SK-N-SH (cell line): ENCODE measurements around the gene CLEC12A. TPM values are rescaled to one million over a fixed set of nuclear protein-coding genes. Genes with fewer than 3 reads are reported as not detected.

ENCODE experiments used
- CTCF ChIA-PET: fragments of 300-600, 350-600 bp; formaldehyde crosslinking; extraction: SDS; loops from one replicate; lab custom pipeline; 2021; lab: Yijun Ruan, JAX
- POLR2A ChIA-PET: fragments of 350-600 bp; sonication (Branson Sonifier 250); formaldehyde crosslinking; extraction: SDS; loops from one replicate; lab custom pipeline; 2020; ENCODE audit warnings: antibody characterized with exemption, inconsistent platforms; lab: Yijun Ruan, JAX
- DNase-seq: peaks from one replicate; pipeline ENCODE4 v3.0.0; 2012
- H2AFZ ChIP-seq: fragments of 200-600 bp; sonication (generic); 2 replicates; pipeline ENCODE4 v1.8.1; 2016; ENCODE audit warnings: antibody characterized with exemption, mild to moderate bottlenecking, low read depth
- H3F3A ChIP-seq: fragments of 200-600 bp; sonication (generic); replicated peaks from 2 replicates; pipeline ENCODE3; 2016; ENCODE audit warnings: antibody characterized with exemption, mild to moderate bottlenecking; ENCODE audit not compliant: insufficient read depth
- H3K27ac ChIP-seq, 2 experiments: fragments of 200-500 bp in 1 of 2; fragments of 200-600 bp in 1 of 2; sonication (Bioruptor generic) in 1 of 2; sonication (generic), shearing (Covaris generic) in 1 of 2; 2 replicates each; pipeline versions ENCODE4 v1.5.1 to v1.6.1; 2014 to 2016; ENCODE audit warnings: low read depth in 2 of 2, inconsistent platforms in 1 of 2, low read length in 1 of 2, mild to moderate bottlenecking in 1 of 2, mixed read lengths in 1 of 2
- H3K27me3 ChIP-seq: fragments of 200-600 bp; sonication (generic), shearing (Covaris generic); 2 replicates; pipeline ENCODE4 v1.6.1; 2016; ENCODE audit warnings: mixed run types; ENCODE audit not compliant: insufficient read depth
- H3K36me3 ChIP-seq, 2 experiments: fragments of 200-500 bp in 1 of 2; fragments of 200-600 bp in 1 of 2; sonication (Bioruptor generic) in 1 of 2; sonication (generic) in 1 of 2; replicated peaks in 1 of 2; 2 replicates each; pipeline versions ENCODE3 to v1.5.1; 2014 to 2016; ENCODE audit warnings: low read length in 1 of 2, mild to moderate bottlenecking in 1 of 2; ENCODE audit not compliant: insufficient read depth in 2 of 2, control insufficient read depth in 1 of 2
- H3K4me1 ChIP-seq, 2 experiments: fragments of 200-500 bp in 1 of 2; fragments of 200-600 bp in 1 of 2; sonication (Bioruptor generic) in 1 of 2; sonication (generic), shearing (Covaris generic) in 1 of 2; 2 replicates each; pipeline versions ENCODE4 v1.5.1 to v1.6.1; 2014 to 2016; ENCODE audit warnings: low read depth in 1 of 2, low read length in 1 of 2, mixed run types in 1 of 2; ENCODE audit not compliant: insufficient read depth in 2 of 2, control insufficient read depth in 1 of 2
- H3K4me2 ChIP-seq: fragments of 200-600 bp; sonication (generic), shearing (Covaris generic); 2 replicates; pipeline ENCODE4 v1.6.1; 2017; ENCODE audit warnings: mixed run types
- H3K4me3 ChIP-seq, 2 experiments: fragments of 200-500 bp in 1 of 2; fragments of 200-600 bp in 1 of 2; sonication (Bioruptor generic) in 1 of 2; sonication (generic), shearing (Covaris generic) in 1 of 2; 2 replicates each; pipeline versions ENCODE4 v1.5.1 to v1.8.1; 2014 to 2016; ENCODE audit warnings: low read depth in 2 of 2, inconsistent platforms in 1 of 2, low read length in 1 of 2, mild to moderate bottlenecking in 1 of 2, mixed read lengths in 1 of 2, moderate library complexity in 1 of 2
- H3K79me2 ChIP-seq: fragments of 200-600 bp; sonication (generic); 2 replicates; pipeline ENCODE4 v1.8.1; 2017; ENCODE audit warnings: mild to moderate bottlenecking; ENCODE audit not compliant: insufficient read depth
- H3K9ac ChIP-seq: fragments of 200-600 bp; sonication (generic); 2 replicates; pipeline ENCODE4 v1.6.1; 2017; ENCODE audit warnings: mixed run types
- H3K9me2 ChIP-seq: fragments of 200-600 bp; sonication (generic); 2 replicates; pipeline ENCODE4 v1.6.1; 2017; ENCODE audit warnings: mixed run types
- H3K9me3 ChIP-seq: fragments of 200-600 bp; sonication (generic); 2 replicates; pipeline ENCODE4 v1.6.1; 2017; ENCODE audit warnings: mixed run types, mild to moderate bottlenecking, moderate library complexity
- H4K20me1 ChIP-seq: fragments of 200-600 bp; sonication (generic); 2 replicates; pipeline ENCODE4 v1.6.1; 2017; ENCODE audit warnings: mild to moderate bottlenecking, mixed run types; ENCODE audit not compliant: insufficient read depth
- CHD2 ChIP-seq: fragments of 150-350 bp; IDR thresholded peaks from 2 replicates; pipeline ENCODE4 v1.6.1; 2018; ENCODE audit warnings: low read length; ENCODE audit not compliant: partially characterized antibody
- EZH2phosphoT487 ChIP-seq: fragments of 200-600 bp; sonication (generic); IDR thresholded peaks from 2 replicates; pipeline ENCODE4 v1.6.1; 2017; ENCODE audit warnings: low read depth, mixed run types, mild to moderate bottlenecking, antibody characterized with exemption, moderate library complexity, borderline replicate concordance
- FOXJ3 ChIP-seq: sonication (generic); formaldehyde crosslinking; IDR thresholded peaks from 2 replicates; pipeline ENCODE4 v1.5.1; 2020; ENCODE audit warnings: mild to moderate bottlenecking, missing genetic modification reagents
- FOXM1 ChIP-seq: IDR thresholded peaks from 2 replicates; pipeline ENCODE4 v1.4.0; 2012; ENCODE audit warnings: low read depth, mild to moderate bottlenecking
- GABPA ChIP-seq: IDR thresholded peaks from 2 replicates; pipeline ENCODE4 v1.4.0; 2012; ENCODE audit warnings: low read depth, mild to moderate bottlenecking
- GATA2 ChIP-seq: sonication (generic); formaldehyde crosslinking; IDR thresholded peaks from 2 replicates; pipeline ENCODE4 v1.5.0; 2020; ENCODE audit warnings: mild to moderate bottlenecking, missing genetic modification reagents
- JUND ChIP-seq: IDR thresholded peaks from 2 replicates; pipeline ENCODE4 v1.4.0; 2012
- MEF2A ChIP-seq: IDR thresholded peaks from 2 replicates; pipeline ENCODE4 v1.4.0; 2012; ENCODE audit warnings: low read depth, borderline replicate concordance
- MXI1 ChIP-seq: IDR thresholded peaks from 2 replicates; pipeline ENCODE4 v1.6.1; 2012; ENCODE audit warnings: mild to moderate bottlenecking, low read depth, low read length, improper control_type of control experiment
- NFIC ChIP-seq: IDR thresholded peaks from 2 replicates; pipeline ENCODE4 v1.4.0; 2012; ENCODE audit warnings: borderline replicate concordance
- NRF1 ChIP-seq: IDR thresholded peaks from 2 replicates; pipeline ENCODE4 v1.6.1; 2012; ENCODE audit warnings: low read depth, mild to moderate bottlenecking, low read length
- POLR2AphosphoS5 ChIP-seq: IDR thresholded peaks from 2 replicates; pipeline ENCODE4 v1.6.1; 2012; ENCODE audit warnings: low read depth, low read length
- RAD21 ChIP-seq: IDR thresholded peaks from 2 replicates; pipeline ENCODE4 v1.6.1; 2012; ENCODE audit warnings: mild to moderate bottlenecking, low read length
- RCOR1 ChIP-seq: fragments of 150-350 bp; IDR thresholded peaks from 2 replicates; pipeline ENCODE4 v1.6.1; 2017; ENCODE audit warnings: antibody characterized with exemption, low read length
- RFX5 ChIP-seq: IDR thresholded peaks from 2 replicates; pipeline ENCODE4 v1.6.1; 2012; ENCODE audit warnings: mild to moderate bottlenecking, improper control_type of control experiment, low read length
- RXRA ChIP-seq: IDR thresholded peaks from 2 replicates; pipeline ENCODE4 v1.4.0; 2012; ENCODE audit warnings: low read depth, mild to moderate bottlenecking, borderline replicate concordance
- SIN3A ChIP-seq: IDR thresholded peaks from 2 replicates; pipeline ENCODE4 v1.6.1; 2012; ENCODE audit warnings: low read depth, mild to moderate bottlenecking, low read length, moderate library complexity, borderline replicate concordance
- SMC3 ChIP-seq: IDR thresholded peaks from 2 replicates; pipeline ENCODE4 v1.6.1; 2012; ENCODE audit warnings: low read depth, low read length, improper control_type of control experiment
- TAF1 ChIP-seq: IDR thresholded peaks from 2 replicates; pipeline ENCODE4 v1.6.1; 2012; ENCODE audit warnings: low read depth, mild to moderate bottlenecking, low read length, moderate library complexity, borderline replicate concordance
- YY1 ChIP-seq: IDR thresholded peaks from 2 replicates; pipeline ENCODE4 v1.4.0; 2012; ENCODE audit warnings: low read depth, mild to moderate bottlenecking
- ZBTB33 ChIP-seq: IDR thresholded peaks from 2 replicates; pipeline ENCODE4 v1.4.0; 2012; ENCODE audit warnings: low read depth, borderline replicate concordance
- WGBS: methylation state at CpG from one replicate; pipeline ENCODE4 v1.1.6; 2017; ENCODE audit warnings: low lambda C conversion rate; 5-methylcytosine and 5-hydroxymethylcytosine counted together
- polyA plus RNA-seq, 3 experiments: library from polyadenylated mRNA; depleted of rRNA; stranded (reverse); fragments of >200 nt; gene quantifications; 2 replicates each; pipeline ENCODE4 v1.2.3, GENCODE V29; 2012
- TF ChIP-seq, protein P1 (sequence below): IDR thresholded peaks from 2 replicates; pipeline ENCODE4 v1.4.0; 2012; ENCODE audit warnings: low read depth, borderline replicate concordance
- TF ChIP-seq, protein P2 (sequence below): IDR thresholded peaks from 2 replicates; pipeline ENCODE4 v1.6.1; 2012; ENCODE audit warnings: mild to moderate bottlenecking, low read depth, low read length, moderate library complexity

Gene CLEC12A
- polyA plus RNA-seq, 1 of the 3 experiments (the other 2 are of a cell fraction): not detected

DNA sequence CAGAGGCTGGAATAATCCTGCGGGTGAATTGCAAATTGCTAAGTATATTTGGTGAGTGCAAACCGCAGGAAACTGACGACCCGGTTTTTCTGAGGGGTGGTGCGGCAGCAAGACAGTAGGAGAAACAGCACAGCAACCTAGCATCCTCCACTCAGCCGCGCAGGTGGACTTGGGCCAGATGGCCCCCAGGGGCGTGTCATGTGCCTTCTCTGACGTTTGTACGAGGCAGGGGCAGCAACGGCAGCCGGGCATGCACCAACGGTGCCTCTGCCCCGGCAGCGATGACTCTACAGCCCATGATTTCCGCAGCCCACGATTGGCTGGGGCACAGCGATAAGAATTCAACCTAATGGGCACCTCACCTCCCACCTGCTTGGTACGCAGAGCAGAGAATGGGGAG is 28.0 kb upstream of the CLEC12A start:
- TF ChIP-seq, protein P1, sequence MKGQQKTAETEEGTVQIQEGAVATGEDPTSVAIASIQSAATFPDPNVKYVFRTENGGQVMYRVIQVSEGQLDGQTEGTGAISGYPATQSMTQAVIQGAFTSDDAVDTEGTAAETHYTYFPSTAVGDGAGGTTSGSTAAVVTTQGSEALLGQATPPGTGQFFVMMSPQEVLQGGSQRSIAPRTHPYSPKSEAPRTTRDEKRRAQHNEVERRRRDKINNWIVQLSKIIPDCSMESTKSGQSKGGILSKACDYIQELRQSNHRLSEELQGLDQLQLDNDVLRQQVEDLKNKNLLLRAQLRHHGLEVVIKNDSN: no peak
- no peak for TF ChIP-seq SIN3A
- no peak for TF ChIP-seq RCOR1
- no peak for TF ChIP-seq GABPA
- no peak for TF ChIP-seq SMC3
- TF ChIP-seq ZBTB33: no peak
- no peak for TF ChIP-seq EZH2phosphoT487
- no peak for TF ChIP-seq MEF2A
- TF ChIP-seq TAF1: no peak
- TF ChIP-seq GATA2 (CRISPR knock-in tag): no peak
- no peak for TF ChIP-seq CHD2
- TF ChIP-seq RXRA: no peak
- no peak for TF ChIP-seq RAD21
- TF ChIP-seq FOXM1: no peak
- TF ChIP-seq NFIC: no peak
- no peak for TF ChIP-seq YY1
- no peak for TF ChIP-seq NRF1
- TF ChIP-seq FOXJ3 (CRISPR knock-in tag): no peak
- TF ChIP-seq RFX5: no peak
- Histone ChIP-seq H3K4me2 (no peak overlapping the region), H3K9me3 (no peaks in the 10 kb centered on the region), H2AFZ (no peak overlapping the region), H3K27me3 (peaks cover 9% of the 10 kb centered on the region; the same call in 1 of the 2 replicates), H3K36me3 (no peaks in the 10 kb centered on the region), H4K20me1 (no peaks in the 10 kb centered on the region), H3K27ac (no peak overlapping the region), H3K4me3 (no peak overlapping the region), H3K4me1 (no peaks in the 10 kb centered on the region), H3K9me2 (no peaks in the 10 kb centered on the region), H3F3A (no peaks in the 10 kb centered on the region), H3K79me2 (no peaks in the 10 kb centered on the region), H3K9ac (no peak overlapping the region)
- ChIA-PET CTCF (no interaction called here), POLR2A (no interaction called here)
- no peak for DNase-seq
- WGBS: 13% methylated on average over 9 of the region's 19 CpGs

DNA sequence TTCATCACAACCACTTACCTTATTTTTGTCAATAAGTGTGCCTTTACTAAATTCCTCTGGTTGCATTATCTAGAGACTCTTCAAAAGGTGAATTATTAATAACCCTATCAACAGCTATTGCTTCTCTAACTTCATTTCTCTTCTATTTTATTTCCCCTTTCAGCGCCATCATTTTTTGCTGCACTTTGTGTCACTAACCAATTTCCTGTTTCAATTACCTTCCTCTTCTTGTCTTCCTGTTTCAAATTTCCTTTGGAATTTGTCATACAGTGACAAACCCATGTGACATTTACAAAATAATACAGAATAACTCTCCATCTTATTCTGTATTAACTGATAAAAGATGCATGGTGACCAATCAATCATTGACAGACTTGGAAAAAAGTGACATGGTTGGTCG is 26.8 kb upstream of the CLEC12A start:
- CTCF ChIA-PET: no interaction called here
- WGBS: 3% methylated on average over 2 of the region's 2 CpGs
- no peaks in the 10 kb centered on the region for H3K9me3 ChIP-seq
- no peaks in the 10 kb centered on the region for H3K36me3 ChIP-seq
- no peak overlapping the region for H3K27ac ChIP-seq
- H3K4me3 ChIP-seq: no peak overlapping the region
- no peak for DNase-seq
- TF ChIP-seq, protein P1: no peak
- no peak for TF ChIP-seq EZH2phosphoT487
- no peak for TF ChIP-seq SMC3
- TF ChIP-seq, protein P2, sequence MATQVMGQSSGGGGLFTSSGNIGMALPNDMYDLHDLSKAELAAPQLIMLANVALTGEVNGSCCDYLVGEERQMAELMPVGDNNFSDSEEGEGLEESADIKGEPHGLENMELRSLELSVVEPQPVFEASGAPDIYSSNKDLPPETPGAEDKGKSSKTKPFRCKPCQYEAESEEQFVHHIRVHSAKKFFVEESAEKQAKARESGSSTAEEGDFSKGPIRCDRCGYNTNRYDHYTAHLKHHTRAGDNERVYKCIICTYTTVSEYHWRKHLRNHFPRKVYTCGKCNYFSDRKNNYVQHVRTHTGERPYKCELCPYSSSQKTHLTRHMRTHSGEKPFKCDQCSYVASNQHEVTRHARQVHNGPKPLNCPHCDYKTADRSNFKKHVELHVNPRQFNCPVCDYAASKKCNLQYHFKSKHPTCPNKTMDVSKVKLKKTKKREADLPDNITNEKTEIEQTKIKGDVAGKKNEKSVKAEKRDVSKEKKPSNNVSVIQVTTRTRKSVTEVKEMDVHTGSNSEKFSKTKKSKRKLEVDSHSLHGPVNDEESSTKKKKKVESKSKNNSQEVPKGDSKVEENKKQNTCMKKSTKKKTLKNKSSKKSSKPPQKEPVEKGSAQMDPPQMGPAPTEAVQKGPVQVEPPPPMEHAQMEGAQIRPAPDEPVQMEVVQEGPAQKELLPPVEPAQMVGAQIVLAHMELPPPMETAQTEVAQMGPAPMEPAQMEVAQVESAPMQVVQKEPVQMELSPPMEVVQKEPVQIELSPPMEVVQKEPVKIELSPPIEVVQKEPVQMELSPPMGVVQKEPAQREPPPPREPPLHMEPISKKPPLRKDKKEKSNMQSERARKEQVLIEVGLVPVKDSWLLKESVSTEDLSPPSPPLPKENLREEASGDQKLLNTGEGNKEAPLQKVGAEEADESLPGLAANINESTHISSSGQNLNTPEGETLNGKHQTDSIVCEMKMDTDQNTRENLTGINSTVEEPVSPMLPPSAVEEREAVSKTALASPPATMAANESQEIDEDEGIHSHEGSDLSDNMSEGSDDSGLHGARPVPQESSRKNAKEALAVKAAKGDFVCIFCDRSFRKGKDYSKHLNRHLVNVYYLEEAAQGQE: no peak
- no peak for TF ChIP-seq RAD21
- no peak for TF ChIP-seq GABPA
- no peak for TF ChIP-seq POLR2AphosphoS5
- TF ChIP-seq JUND: no peak
- no peak for TF ChIP-seq MXI1
- no peaks in the 10 kb centered on the region for H3K79me2 ChIP-seq
- H4K20me1 ChIP-seq: no peaks in the 10 kb centered on the region
- no peak overlapping the region for H2AFZ ChIP-seq
- H3K27me3 ChIP-seq: peaks cover 9% of the 10 kb centered on the region; the same call in 1 of the 2 replicates
- H3K9me2 ChIP-seq: no peaks in the 10 kb centered on the region
- no peaks in the 10 kb centered on the region for H3F3A ChIP-seq
- no peaks in the 10 kb centered on the region for H3K4me1 ChIP-seq
- POLR2A ChIA-PET: no interaction called here
- no peak overlapping the region for H3K4me2 ChIP-seq
- H3K9ac ChIP-seq: no peak overlapping the region
